ENCODE results near the gene IRF5.

DNA sequence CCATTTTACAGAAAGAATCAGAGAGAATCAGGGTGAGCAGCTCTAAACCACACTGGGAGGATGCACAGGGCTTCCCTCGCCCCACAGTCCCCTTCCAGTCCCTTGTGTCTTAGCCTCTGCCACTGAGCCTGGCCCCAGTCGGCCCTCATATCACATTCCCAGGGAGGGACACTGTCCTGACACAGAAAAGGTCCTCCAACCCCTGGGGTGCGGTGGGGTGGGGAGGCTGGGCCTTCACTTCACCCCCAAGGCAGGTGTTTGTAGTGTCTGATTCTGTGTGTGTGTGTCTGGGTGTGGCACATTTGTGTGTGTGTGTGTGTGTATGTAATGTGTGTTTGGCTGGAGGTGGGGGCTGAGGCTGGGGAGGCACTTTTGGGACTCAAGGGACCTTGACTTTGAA is 25.4 kb upstream of the IRF5 start:
- TF ChIP-seq, protein P1, sequence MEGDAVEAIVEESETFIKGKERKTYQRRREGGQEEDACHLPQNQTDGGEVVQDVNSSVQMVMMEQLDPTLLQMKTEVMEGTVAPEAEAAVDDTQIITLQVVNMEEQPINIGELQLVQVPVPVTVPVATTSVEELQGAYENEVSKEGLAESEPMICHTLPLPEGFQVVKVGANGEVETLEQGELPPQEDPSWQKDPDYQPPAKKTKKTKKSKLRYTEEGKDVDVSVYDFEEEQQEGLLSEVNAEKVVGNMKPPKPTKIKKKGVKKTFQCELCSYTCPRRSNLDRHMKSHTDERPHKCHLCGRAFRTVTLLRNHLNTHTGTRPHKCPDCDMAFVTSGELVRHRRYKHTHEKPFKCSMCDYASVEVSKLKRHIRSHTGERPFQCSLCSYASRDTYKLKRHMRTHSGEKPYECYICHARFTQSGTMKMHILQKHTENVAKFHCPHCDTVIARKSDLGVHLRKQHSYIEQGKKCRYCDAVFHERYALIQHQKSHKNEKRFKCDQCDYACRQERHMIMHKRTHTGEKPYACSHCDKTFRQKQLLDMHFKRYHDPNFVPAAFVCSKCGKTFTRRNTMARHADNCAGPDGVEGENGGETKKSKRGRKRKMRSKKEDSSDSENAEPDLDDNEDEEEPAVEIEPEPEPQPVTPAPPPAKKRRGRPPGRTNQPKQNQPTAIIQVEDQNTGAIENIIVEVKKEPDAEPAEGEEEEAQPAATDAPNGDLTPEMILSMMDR (conservative IDR thresholded peaks at IDR 0.05 in 1 of 2, IDR thresholded peaks at IDR 0.05 in 1 of 2; ENCODE audit: extremely low read depth in 1 of 2, insufficient read depth in 1 of 2, low read depth in 1 of 2, low read length in 2 of 2), result no peak
- TF ChIP-seq EZH2 (IDR thresholded peaks at IDR 0.05; ENCODE audit: borderline replicate concordance, low read length), result no peak

Measured in mammary epithelial cell (primary cell).